IPS DF 4.7 (cell line): ENCODE results near the gene RPTOR.

Source experiments
- DNase-seq: peaks from one replicate; pipeline ENCODE4 v3.0.0-alpha.2; 2013; ENCODE audit warnings: low spot score; ENCODE audit errors: extremely low read depth

Gene RPTOR

DNA sequence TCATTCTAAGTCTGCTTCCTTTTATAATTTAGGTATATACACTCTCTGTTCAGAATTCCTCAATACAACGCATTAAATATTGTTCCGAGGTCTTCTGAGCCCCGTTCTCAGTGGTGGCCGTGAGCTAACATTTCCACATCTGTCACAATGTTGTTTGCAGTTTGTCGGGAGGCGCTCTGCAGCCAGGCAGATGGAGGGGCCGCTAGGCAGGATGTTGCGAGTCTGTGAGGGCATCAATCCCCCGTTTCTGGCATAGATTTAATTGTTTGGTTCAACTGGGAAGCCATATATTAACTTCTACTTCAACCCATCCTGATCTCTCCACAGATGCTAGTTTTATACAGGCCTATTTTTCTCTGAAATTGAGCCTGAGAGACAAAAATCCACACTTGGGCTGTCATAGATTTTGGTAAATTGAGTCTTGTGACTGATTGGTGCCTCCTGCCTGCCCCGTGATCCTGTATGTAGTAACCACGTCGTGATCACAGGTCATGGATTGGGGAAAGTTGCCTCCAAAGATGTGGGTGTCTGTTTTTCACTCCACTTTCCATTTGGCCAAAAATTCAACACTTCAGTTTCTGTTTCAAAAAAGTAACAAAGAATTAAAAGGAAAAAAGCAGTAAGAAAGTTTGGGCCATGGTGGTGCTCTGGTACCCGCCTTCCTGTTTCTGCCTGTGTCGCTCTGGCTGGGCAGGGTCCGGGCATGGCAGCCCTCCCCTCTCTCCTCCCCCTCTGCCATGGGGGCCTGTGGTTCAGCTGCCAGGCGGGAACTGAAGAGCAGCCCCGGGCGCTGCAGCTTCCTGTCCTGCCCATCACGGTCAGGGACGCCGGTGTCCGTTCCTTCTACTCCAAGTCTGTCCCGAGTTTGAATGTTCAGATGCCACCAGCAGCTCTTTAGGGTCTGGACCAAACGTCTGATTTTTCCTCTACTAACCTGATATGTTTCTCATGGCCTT, 41.5 kb downstream of the RPTOR start:
- no peak for DNase-seq

DNA sequence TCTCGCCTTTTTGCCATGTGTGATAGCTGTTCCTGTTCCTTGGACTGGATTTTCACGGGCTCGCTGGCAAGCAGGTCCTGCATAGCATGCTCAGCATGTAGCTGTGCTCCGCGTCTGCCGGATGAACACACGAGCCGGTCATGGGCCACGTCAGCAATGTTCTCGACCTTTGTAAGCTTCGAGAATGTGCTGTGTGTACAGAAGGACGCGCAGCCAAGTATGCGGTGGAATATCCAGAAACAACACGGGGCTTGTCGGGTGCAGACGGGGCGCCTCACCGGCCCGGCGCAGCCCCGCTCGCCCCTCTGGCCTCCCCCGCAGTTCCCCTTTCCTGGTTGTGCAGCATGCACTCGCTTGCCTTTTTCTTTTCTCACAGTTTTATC, 42.2 kb downstream of the RPTOR start:
- DNase-seq = no peak

DNA sequence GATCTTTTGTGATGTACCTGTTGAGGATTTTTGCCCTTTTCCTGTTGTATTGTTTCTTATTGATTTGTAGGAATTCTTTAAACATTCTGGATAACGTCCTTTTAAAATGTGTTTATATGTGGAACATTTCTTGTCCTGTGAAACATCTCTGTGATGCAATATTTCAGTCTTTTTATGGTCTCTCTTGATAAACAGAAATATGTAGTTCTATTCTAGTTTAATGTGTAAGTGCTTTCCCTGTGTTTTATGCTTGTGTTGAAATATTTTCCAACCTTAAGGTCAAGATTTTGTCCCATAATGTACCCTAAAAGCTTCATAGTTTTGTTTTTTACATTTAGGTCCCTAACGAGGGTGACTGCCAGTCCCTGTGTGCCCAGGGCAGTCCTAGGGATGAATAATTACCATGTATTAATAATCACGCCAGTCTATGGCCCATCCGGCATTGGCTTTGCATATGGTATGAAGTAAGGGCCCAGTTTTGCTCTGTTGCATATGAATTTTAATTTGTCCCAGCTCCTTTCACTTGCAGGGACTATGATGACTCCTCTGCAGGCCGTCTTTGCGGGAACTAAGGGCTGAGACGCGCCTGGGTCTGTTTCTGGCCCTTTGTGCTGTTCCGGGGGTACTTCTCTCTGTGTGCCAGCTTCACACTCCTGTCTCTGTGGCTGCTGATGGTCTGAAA, 44.2 kb downstream of the RPTOR start:
- DNase-seq = no peak

DNA sequence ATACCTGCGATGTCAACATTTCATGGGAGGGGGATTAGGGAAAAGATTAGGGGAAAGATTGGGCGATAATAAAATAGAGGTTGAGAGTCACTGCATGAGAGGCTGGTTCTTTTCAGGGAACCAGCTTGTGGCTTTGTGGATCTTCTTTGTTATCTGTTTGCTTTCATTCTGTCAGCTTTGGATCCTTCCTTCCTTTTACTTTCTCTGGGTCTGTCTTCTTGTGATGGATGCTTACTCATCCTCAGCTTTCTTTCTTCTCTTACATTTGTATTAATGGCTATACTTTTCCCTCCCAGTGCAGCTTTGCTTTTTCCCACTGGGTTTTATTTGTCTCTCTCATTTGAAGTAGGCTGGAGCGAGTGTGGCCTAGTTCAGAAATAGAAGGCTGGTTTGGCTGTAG, 47.1 kb downstream of the RPTOR start:
- DNase-seq = no peak

DNA sequence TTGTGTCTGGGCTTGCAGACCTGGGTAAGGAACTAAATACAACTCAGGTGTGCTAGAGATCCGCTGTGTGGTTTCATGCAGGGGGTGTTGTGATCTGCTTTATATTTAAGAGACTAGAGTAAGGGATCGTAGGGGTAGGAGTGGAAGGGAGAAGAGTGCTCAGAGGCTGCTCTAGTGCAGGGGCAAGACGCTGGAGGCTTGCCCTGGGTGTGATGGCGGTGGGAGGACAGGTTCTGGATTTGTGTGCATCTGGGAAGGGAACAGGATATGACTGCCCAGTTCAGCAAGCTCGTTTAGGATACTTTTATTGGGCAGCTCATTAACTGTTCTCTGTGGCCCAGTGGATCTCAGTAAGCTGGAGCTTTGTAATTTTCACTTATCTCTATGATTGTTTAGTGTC, 47.6 kb downstream of the RPTOR start:
- DNase-seq = no peak

DNA sequence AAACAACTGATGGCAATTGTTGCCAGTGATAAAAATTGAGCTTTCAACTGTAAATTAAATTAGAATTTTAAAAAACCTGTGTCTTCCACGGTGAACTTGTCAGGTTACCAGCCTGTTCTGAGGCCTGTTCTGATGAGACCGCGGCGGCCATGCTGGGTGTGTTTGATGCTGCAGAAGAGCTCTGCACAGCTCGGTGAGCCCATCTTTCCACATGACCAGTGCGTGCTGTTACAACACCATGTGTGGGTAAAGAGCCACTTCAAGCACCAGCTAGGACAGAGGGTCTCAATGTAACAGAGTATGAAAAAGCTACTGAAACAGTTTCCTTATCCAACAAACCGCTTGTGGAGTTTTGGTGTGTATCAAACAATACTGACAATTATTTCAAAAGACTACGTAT, 48.5 kb downstream of the RPTOR start:
- DNase-seq = no peak

DNA sequence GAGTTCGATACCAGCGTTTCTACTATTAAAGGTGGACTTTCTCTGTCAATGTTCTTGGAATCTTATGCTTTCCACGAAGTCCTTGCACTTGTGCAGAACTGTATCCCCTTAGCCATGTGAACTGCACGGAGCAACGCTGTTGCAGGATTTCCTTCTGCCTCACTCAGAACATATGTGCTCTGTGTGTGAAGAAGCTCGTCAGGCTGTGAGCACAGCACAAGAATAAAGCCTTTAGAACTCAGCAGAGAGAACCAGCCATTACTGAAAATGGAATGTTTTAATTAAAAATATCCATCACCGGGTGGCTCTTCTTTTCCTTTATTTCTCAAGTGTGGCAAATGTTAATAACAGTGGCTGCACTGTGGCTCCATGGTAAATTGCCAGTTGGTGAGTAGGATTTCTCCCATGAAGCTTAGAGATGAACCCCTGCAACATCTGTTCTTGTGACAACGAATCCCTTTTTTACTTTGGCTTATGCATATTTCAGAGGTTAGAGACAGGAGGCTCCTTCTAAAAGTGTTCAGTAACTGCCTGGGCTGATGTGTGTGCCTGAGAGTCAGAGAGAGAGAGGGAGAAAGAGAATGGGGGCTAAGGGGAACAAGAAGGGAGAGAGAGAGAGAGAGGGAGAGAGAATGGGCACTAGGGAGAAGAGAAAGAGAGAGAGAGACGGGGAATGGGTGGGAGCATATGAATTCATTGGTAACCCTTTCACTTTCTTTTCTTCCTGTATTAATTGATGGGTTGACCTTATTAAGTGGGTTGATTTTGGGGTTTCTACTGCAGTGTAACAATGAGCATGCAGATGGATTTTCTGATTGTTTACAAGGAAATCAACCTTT, 50.0 kb downstream of the RPTOR start:
- no peak for DNase-seq

DNA sequence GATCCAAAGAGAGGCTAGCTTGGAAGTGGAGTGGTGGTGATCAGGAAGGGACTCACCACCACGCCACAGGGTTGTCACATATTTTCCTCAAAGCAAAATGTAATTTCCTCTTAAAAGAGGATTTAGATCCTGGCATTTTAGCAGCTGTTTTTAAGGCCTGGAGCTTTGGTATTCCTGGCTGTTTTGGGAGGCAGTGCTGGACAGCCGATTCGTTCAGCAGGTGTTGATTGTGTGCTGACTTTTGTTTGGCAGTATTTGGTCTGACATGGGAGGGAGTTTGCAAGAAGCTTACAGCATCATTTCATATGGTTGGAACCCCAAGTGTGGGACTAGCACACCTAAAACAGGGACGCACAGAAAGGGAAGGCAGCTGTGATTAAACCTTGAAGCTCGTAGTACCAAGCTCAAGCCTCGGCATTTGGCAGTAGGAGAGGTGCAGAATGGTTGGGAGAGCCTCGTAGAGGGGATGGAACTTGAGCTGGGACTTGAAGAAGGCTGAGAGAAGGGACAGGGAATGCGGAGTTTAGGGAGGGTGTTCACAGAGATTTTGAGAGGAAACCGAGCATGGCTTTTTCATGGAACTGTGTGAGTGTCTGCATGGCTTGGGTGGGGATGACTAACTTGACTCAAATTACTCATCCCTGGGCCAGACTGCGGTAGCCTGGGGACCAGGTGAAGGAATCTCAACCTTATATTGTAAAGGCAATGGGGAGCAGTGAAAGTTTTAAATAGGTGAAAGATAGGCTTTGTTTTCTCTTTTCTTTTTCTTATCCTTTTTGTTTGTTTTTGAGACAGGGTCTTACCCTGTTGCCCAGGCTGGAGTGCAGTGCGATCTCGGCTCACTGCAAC, 52.3 kb downstream of the RPTOR start:
- DNase-seq = no peak

DNA sequence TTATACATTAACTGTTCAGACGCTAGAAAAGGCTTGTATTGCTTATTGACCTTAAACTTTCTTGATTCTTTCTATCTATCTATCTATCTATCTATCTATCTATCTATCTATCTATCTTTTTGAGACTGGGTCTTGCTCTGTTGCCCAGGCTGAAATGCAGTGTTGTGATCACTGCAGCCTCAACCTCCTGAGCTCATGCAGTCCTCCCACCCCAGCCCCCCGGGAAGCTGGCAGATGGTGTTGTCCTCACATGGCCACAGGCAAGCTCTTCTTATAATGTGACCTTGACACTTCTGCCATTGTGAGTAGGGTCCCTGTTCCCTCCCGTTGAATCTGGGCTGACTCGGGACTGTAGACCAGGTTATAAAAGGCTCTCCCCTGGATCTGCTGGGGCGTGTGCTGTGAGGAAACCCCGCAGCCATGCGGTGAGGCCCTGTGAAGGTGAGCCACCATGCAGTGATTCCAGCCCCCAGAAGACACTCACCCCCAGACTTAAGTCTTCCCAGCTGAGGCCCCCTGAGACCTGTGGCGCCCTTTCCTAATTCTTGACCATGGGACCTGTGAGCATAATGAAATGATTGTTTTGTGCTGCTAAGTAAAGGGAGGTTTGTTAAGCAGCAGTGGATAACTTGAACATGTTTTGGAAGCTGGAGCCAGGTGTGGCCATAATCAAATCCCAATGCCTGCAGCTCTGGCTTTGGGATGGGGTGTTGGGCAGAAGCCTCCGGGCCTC, 54.3 kb downstream of the RPTOR start:
- no peak for DNase-seq

DNA sequence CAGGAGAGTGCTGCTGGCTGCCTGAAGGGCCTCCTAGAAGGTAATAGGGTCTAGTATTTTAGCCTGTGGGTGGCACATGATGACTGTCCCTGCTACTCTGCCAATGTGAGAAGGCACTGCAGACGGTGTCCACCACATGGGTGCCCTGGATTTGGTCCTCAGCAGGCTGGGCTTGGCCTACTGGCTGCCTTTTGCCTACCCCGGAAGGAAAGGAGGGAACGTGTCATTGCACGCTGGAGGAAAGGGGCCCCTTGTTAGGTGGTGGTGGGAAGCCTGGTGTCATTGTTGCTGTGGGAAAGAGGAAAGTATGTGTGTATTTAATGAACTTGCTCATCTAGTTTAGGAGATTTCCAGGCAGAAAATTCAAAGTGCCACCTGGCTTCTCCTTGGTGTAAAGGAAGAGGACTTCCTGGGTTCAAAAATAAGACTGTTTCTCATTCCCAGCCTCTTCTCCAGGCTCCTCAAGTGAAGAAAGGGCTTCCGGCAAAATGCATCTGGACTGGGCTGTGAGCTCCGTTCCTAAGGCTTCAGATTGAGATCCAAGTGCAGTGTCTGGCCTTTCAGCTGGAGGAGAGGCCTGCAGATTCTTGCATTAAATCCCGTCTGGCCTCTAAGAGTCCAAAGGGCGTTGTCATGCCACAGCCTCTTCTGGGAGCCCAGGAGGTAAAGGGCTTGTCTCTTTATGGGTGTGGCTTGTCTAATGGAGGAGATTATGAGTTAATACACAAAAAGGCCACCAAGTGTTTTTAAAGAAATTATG, 55.1 kb downstream of the RPTOR start:
- no peak for DNase-seq

DNA sequence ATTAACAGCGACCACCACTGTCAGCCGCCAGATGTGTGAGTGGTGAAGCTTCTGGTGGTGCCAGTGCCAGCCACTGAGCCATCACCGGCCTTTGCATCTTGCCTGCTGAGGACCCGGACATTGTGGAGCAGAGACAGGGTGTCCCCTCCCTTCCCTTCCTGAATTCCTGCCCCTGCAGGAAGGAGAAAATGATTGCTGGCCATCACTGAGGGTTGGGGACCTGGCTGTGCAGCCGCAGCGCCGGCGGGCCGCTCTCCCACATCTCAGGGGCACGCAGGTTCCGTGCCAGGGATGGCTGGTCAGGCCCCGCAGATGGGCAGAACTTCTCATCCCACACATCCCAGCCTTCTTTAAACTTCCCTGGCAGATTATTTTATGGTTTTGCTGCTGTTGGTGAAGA, 56.5 kb downstream of the RPTOR start:
- no peak for DNase-seq

DNA sequence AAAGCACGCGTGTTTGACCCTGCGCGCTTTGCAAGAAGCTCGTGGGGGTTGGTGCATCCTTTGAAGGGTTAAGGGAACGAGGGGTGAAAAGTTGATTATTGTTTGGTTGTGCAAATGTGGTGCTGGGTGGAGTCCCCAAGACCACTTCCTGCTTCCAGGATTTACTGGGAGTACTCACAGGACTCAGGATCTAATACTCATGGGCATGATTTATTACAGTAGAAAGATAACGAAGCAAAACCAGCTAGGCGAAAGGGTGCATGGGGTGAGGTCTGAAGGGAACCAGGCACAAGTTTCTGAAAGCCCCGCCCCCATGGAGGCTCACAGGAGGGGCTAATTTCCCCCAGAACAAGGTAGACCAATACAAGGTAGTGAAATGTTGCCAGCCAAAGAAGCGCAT, 58.8 kb downstream of the RPTOR start:
- DNase-seq = no peak

DNA sequence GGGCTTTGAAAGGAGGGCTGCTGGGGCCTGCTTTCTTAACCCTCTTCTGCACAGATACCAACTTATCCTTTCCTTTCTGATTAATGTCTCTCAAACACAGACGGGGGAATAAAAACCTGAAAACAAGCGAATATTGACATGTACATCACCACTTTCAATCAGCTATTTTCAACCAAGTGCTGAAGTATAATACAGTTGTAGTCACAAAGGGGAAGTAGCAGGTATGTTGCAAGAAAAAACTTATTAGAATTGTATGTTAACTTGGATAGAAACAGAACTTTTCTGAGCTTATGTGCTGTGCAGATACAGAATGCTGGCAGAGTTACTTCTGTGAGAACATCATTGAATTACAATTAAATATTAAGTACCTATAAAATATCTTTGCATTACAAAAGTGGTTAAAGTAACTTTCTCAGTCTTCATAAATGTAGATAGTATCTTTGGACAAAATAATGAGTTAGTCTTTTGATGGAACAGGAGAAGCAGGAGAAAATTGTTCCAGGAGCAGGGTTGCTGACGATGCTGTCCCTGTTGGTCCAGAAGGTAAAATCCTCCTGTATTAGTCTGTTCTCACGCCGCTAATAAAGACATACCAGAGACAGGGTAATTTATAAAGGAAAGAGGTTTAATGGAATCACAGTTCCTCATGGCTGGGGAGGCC, 59.5 kb downstream of the RPTOR start:
- no peak for DNase-seq

DNA sequence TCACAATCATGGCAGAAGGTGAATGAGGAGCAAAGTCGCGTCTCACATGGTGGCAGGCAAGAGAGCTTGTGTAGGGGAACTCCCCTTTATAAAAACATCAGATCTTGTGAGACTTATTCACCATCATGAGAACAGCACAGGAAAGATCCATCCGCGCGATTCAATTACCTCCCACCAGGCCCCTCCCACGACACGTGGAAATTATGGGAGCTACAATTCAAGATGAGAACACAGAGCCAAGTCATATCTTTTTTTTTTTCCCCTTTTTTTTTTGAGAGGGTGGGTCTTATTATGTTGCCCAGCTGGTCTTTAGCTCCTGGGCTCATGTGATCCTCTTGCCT, 60.0 kb downstream of the RPTOR start:
- DNase-seq = no peak

DNA sequence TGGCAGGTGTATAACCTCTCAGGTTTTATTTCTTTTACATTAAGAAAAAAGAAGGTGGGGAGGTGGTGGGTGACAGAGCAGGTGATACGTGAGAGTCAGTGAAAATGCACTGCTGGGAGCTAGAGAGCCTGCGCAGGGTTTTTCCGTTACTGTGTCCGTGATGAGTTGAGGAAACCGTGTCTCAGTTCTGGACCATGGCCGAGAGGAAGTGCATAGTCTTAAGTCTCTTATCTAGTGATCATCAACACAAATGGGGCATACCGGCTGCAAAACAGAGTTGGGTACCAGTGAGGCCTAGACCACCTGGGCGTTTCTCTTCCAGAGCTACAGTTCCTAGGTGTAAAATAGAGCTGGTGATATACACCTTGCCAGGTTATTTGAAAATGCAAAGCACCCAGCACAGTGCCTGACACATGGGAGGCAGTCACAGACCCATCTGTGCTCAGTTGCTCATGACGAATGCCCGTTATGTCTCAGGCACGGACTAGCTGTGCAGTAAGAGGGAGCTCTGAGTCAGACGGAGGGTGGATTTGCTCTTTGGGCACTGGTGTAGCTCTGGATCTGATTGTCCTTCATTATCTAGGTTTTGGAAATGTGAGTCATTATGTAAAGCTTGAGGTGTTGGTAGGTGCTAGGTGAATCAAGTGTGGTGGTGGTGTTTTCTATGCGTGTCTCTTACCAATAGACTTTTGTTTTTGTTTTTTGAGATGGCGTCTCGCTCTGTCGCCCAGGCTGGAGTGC, 60.9 kb downstream of the RPTOR start:
- no peak for DNase-seq

DNA sequence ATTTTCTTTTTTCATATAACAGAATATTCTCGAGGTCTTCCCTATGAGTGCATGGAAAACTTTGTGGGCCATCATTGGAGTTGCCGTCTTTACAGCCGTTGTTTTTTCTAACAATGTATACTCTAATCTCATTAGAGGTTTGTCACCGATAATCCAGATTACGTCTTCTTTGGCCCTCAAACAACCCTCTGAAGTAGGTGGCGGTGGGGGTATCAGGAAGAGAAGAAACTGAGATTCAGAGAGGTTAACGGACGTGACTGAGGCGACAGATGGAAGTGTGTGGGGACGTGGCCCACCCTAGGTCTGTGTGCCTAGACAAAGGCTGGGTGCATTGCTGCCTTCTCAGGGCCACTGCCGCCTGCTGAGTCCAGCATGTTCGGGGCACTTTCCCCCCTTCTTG, 63.7 kb downstream of the RPTOR start:
- DNase-seq = no peak

DNA sequence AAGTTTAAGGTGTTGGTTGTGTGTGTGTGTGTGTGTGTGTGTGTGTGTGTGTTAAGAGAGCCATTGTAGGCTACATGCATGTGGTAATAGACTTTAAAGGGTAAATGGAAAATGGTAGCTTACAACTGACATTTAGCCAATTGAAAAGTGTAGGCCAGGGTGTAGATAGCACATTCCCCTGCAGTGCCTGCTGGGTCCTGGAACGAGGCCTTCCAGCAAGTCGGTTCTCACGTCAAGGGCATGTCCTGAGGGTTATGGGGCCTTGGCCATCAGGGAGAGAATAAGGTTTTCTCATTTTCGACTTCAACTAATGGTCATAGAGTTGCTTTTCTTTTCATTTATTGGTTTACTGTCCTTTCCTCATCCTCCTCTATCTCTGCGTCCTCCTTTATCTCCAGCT, 65.1 kb downstream of the RPTOR start:
- no peak for DNase-seq

DNA sequence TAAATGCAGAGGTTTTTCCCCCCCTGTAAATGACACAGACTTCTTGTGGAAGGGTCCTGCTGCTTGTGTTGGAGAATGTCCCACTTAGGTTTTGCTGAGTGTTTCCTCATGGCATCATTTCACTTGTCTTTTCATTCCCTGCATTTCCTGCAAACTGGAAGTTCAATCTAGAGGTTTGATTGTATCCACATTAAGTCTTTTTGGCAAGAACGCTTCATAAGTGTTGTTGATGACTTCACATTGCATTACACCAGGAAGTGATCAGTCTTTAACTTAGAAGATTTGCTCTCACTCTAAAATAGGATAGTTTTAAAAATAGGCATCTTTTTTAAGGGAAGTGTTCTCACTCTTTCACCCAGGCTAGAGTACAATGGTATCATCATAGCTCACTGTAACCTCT, 67.2 kb downstream of the RPTOR start:
- no peak for DNase-seq
